KMS-11 (cell line): ENCODE results near the gene FHIT.

Experiments used
- H2AFZ ChIP-seq: fragments of 200-600 bp; sonication (generic); 2 replicates; pipeline ENCODE4 v1.6.1; 2016; ENCODE audit warnings: antibody characterized with exemption, mixed run types, low read depth
- H3K27ac ChIP-seq: fragments of 200-600 bp; sonication (generic); 2 replicates; pipeline ENCODE4 v1.6.1; 2016; ENCODE audit warnings: mild to moderate bottlenecking, mixed run types
- H3K27me3 ChIP-seq: fragments of 200-600 bp; sonication (generic); 2 replicates; pipeline ENCODE4 v1.6.1; 2017; ENCODE audit warnings: mild to moderate bottlenecking, low read depth, mixed run types, moderate library complexity; ENCODE audit not compliant: insufficient read depth
- H3K36me3 ChIP-seq: fragments of 200-600 bp; sonication (generic); 2 replicates; pipeline ENCODE4 v1.6.1; 2017; ENCODE audit warnings: mild to moderate bottlenecking, mixed run types; ENCODE audit not compliant: insufficient read depth
- H3K4me1 ChIP-seq: fragments of 200-600 bp; sonication (generic); 2 replicates; pipeline ENCODE4 v1.6.1; 2016; ENCODE audit warnings: mild to moderate bottlenecking, low read depth, mixed run types; ENCODE audit not compliant: poor library complexity, severe bottlenecking
- H3K4me2 ChIP-seq: fragments of 200-600 bp; sonication (generic); 2 replicates; pipeline ENCODE4 v1.7.0; 2016; ENCODE audit warnings: mild to moderate bottlenecking, mixed run types
- H3K4me3 ChIP-seq: fragments of 200-600 bp; sonication (generic); IDR thresholded peaks from 2 replicates; pipeline ENCODE4 v1.6.1; 2017; ENCODE audit warnings: low read depth, low read length, mixed read lengths; ENCODE audit not compliant: insufficient read depth
- H3K79me2 ChIP-seq: fragments of 200-600 bp; sonication (generic); 2 replicates; pipeline ENCODE4 v1.6.1; 2016; ENCODE audit warnings: low read depth, mixed run types; ENCODE audit not compliant: insufficient read depth
- H3K9ac ChIP-seq: fragments of 200-600 bp; sonication (generic); 2 replicates; pipeline ENCODE4 v1.6.1; 2016; ENCODE audit warnings: mild to moderate bottlenecking, mixed run types
- H4K20me1 ChIP-seq: fragments of 200-600 bp; sonication (generic); 2 replicates; pipeline ENCODE4 v1.6.1; 2016; ENCODE audit warnings: mild to moderate bottlenecking, mixed run types; ENCODE audit not compliant: insufficient read depth
- CTCF ChIP-seq: fragments of 200-600 bp; sonication (generic); conservative IDR thresholded peaks from 2 replicates; pipeline ENCODE4 v1.6.1; 2017; ENCODE audit warnings: low read depth, mild to moderate bottlenecking, antibody characterized with exemption, low read length, moderate library complexity, mixed read lengths

The FHIT gene

GRCh38 chr3:59793976-59794375, 1457.3 kb downstream of the FHIT start:
- no peak for TF ChIP-seq CTCF
- H3K9ac ChIP-seq: no peak overlapping the region
- no peak overlapping the region for H3K27ac ChIP-seq
- H3K4me1 ChIP-seq: no peaks in the 10 kb centered on the region
- no peak overlapping the region for H2AFZ ChIP-seq
- no peaks in the 10 kb centered on the region for H3K79me2 ChIP-seq
- no peaks in the 10 kb centered on the region for H3K36me3 ChIP-seq
- H3K27me3 ChIP-seq: no peaks in the 10 kb centered on the region
- H3K4me3 ChIP-seq: no peak overlapping the region
- no peak overlapping the region for H3K4me2 ChIP-seq
- no peaks in the 10 kb centered on the region for H4K20me1 ChIP-seq

- no peak for TF ChIP-seq CTCF
- Histone ChIP-seq H3K4me3 (no peak overlapping the region), H3K9ac (no peak overlapping the region), H2AFZ (no peak overlapping the region), H4K20me1 (no peaks in the 10 kb centered on the region), H3K4me2 (no peak overlapping the region), H3K79me2 (no peaks in the 10 kb centered on the region), H3K4me1 (no peaks in the 10 kb centered on the region), H3K27me3 (no peaks in the 10 kb centered on the region), H3K27ac (no peak overlapping the region), H3K36me3 (no peaks in the 10 kb centered on the region)
Measured at GRCh38 chr3:59791774-59792308, 1459.4 kb downstream of the FHIT start.

GRCh38 chr3:59790241-59790640, 1461.0 kb downstream of the FHIT start:
- Histone ChIP-seq H3K27me3 (no peaks in the 10 kb centered on the region), H3K4me2 (no peak overlapping the region)

GRCh38 chr3:59788801-59789200, 1462.5 kb downstream of the FHIT start:
- H3K4me1 ChIP-seq: no peaks in the 10 kb centered on the region
- H3K79me2 ChIP-seq: no peaks in the 10 kb centered on the region
- H2AFZ ChIP-seq: no peak overlapping the region
- no peak overlapping the region for H3K9ac ChIP-seq
- no peaks in the 10 kb centered on the region for H3K36me3 ChIP-seq
- no peak overlapping the region for H3K4me2 ChIP-seq
- H4K20me1 ChIP-seq: no peaks in the 10 kb centered on the region
- H3K27ac ChIP-seq: no peak overlapping the region
- no peaks in the 10 kb centered on the region for H3K27me3 ChIP-seq
- H3K4me3 ChIP-seq: no peak overlapping the region
- TF ChIP-seq CTCF: no peak

More at GRCh38 chr3:59790241-59790640, 1461.0 kb downstream of the FHIT start:
- TF ChIP-seq CTCF: no peak
- no peaks in the 10 kb centered on the region for H3K79me2 ChIP-seq
- H4K20me1 ChIP-seq: no peaks in the 10 kb centered on the region
- H3K27ac ChIP-seq: no peak overlapping the region
- no peak overlapping the region for H2AFZ ChIP-seq
- no peaks in the 10 kb centered on the region for H3K36me3 ChIP-seq
- no peak overlapping the region for H3K9ac ChIP-seq
- H3K4me1 ChIP-seq: no peaks in the 10 kb centered on the region
- no peak overlapping the region for H3K4me3 ChIP-seq
